H1 (cell line): ENCODE results near the gene BRS3. TPM values are rescaled to one million over a fixed set of nuclear protein-coding genes. Genes with fewer than 3 reads are reported as not detected.

Experiments
- BRCA1 ChIP-seq: IDR thresholded peaks from 2 replicates; pipeline ENCODE4 v1.6.1; 2012; ENCODE audit warnings: low read depth, low read length, improper control_type of control experiment
- JUN ChIP-seq: IDR thresholded peaks from 2 replicates; pipeline ENCODE4 v1.6.1; 2011; ENCODE audit warnings: low read depth, mild to moderate bottlenecking, improper control_type of control experiment, low read length
- KDM5A ChIP-seq: fragments of 200-600 bp; IDR thresholded peaks from 2 replicates; pipeline ENCODE4 v1.7.1; 2012; ENCODE audit warnings: mild to moderate bottlenecking, low read length, inconsistent platforms, mixed read lengths
- PHF8 ChIP-seq: fragments of 200-600 bp; sonication (generic); conservative IDR thresholded peaks from 2 replicates; pipeline ENCODE4 v1.7.1; 2012; ENCODE audit warnings: low read depth, mild to moderate bottlenecking, inconsistent platforms, low read length, moderate library complexity
- YY1 ChIP-seq: IDR thresholded peaks from 2 replicates; pipeline ENCODE4 v1.6.1; 2011; ENCODE audit warnings: low read depth, mild to moderate bottlenecking, low read length
- polyA plus RNA-seq, 7 experiments: library from polyadenylated mRNA; depleted of rRNA in 3 of 7; stranded (reverse) in 5 of 7; unstranded in 2 of 7; fragments of >200 nt in 5 of 7; fragments of 200-250 nt in 2 of 7; gene quantifications; 1 replicate in 5 of 7; 2 replicates in 1 of 7; 4 replicates in 1 of 7; pipeline versions ENCODE4 v1.2.1 to v1.2.3, GENCODE V29; 2011 to 2013; ENCODE audit warnings: missing spikeins in 2 of 7, mixed read lengths in 2 of 7
- total RNA-seq: library from RNA; stranded (reverse); fragmentation: NEBNext Ultra II Directional; extraction: Animal tissue kit (Norgen Biotek cat#: 25700); gene quantifications from 2 replicates; pipeline ENCODE4 v1.2.1, GENCODE V29; 2021

BRS3 gene
- total and polyA plus RNA-seq, 2 of the 8 experiments (the other 6 are each of a cell fraction or from before 2014, with no cell fraction given): not detected

DNA sequence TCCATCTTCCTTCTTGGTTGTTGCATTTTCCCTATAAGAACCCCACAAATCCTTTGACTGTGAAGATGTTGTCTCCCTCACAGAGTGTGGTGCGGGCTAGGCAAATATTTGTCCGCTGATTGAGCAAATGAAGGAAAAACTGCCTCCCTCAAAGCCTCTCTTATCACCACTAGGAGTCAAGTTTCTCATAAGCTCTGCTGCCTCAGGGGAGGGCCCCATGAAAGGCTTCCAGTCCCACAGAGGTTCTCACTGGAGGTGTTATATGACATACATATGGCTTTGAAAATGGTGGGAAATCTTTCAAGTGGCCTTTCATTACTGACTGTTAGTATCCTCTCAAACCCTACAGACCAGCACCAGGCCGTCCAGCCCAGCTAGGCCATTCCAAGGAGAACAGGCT, 53.5 kb downstream of the BRS3 start (continued):
- TF ChIP-seq PHF8 (no peak), BRCA1 (no peak), JUN (no peak), KDM5A (no peak), YY1 (no peak)
